Neural cell (in vitro differentiated cells): Measurements from ENCODE around the gene OCSTAMP. TPM values are rescaled to one million over a fixed set of nuclear protein-coding genes. Genes with fewer than 3 reads are reported as not detected.

ENCODE experiments used
- H2AFZ ChIP-seq: fragments of 200-600, 300-800 bp; sonication (generic), shearing (Covaris generic); 2 replicates; pipeline ENCODE4 v1.6.0; 2014; ENCODE audit warnings: low read depth, mild to moderate bottlenecking, antibody characterized with exemption, low read length, moderate library complexity
- H3F3A ChIP-seq: fragments of 200-600 bp; shearing (Covaris generic); 2 replicates; pipeline ENCODE4 v1.6.1; 2016; ENCODE audit warnings: mild to moderate bottlenecking, moderate library complexity, mixed read lengths, antibody characterized with exemption, low read length; ENCODE audit not compliant: insufficient read depth, poor library complexity, severe bottlenecking
- H3K27ac ChIP-seq: fragments of 200-600, 300-800 bp; sonication (generic), shearing (Covaris generic); 2 replicates; pipeline ENCODE4 v1.5.1; 2014; ENCODE audit warnings: mild to moderate bottlenecking, low read length, moderate library complexity
- H3K27me3 ChIP-seq: fragments of 300-800, 200-600 bp; sonication (generic), shearing (Covaris generic); 2 replicates; pipeline ENCODE4 v1.6.0; 2014; ENCODE audit warnings: mild to moderate bottlenecking, low read depth, low read length, moderate library complexity; ENCODE audit not compliant: insufficient read depth
- H3K36me3 ChIP-seq: fragments of 300-800, 200-600 bp; sonication (generic), shearing (Covaris generic); 2 replicates; pipeline ENCODE4 v1.5.1; 2014; ENCODE audit warnings: mild to moderate bottlenecking, antibody characterized with exemption, low read length, moderate library complexity; ENCODE audit not compliant: insufficient read depth
- H3K4me2 ChIP-seq: fragments of 300-800, 200-600 bp; sonication (generic), shearing (Covaris generic); 2 replicates; pipeline ENCODE4 v1.6.0; 2014; ENCODE audit warnings: mild to moderate bottlenecking, low read length
- H3K4me3 ChIP-seq: fragments of 300-800, 200-600 bp; sonication (generic), shearing (Covaris generic); 2 replicates; pipeline ENCODE4 v1.5.1; 2014; ENCODE audit warnings: mild to moderate bottlenecking, low read length, moderate library complexity
- H3K79me2 ChIP-seq: fragments of 200-600 bp; shearing (Covaris generic); replicated peaks from 2 replicates; pipeline ENCODE4 v1.6.0; 2014; ENCODE audit warnings: mild to moderate bottlenecking, low read length, moderate library complexity; ENCODE audit not compliant: insufficient read depth
- H3K9ac ChIP-seq: fragments of 300-800, 200-600 bp; sonication (generic), shearing (Covaris generic); 2 replicates; pipeline ENCODE4 v1.6.1; 2016; ENCODE audit warnings: mild to moderate bottlenecking, low read length, mixed read lengths
- H3K9me2 ChIP-seq: fragments of 200-600 bp; shearing (Covaris generic); 2 replicates; pipeline ENCODE4 v1.6.1; 2016; ENCODE audit warnings: mild to moderate bottlenecking, low read length, mixed read lengths; ENCODE audit not compliant: insufficient read depth
- H3K9me3 ChIP-seq: fragments of 200-600, 300-800 bp; sonication (generic), shearing (Covaris generic); 2 replicates; pipeline ENCODE4 v1.6.1; 2016; ENCODE audit warnings: mild to moderate bottlenecking, mixed run types, low read length, moderate library complexity, mixed read lengths
- H4K20me1 ChIP-seq: fragments of 200-600 bp; shearing (Covaris generic); 2 replicates; pipeline ENCODE4 v1.6.1; 2016; ENCODE audit warnings: mild to moderate bottlenecking, mixed run types; ENCODE audit not compliant: insufficient read depth
- CTCF ChIP-seq: fragments of 450-650 bp; IDR thresholded peaks from 2 replicates; pipeline ENCODE4 v1.5.1; 2014; ENCODE audit warnings: antibody characterized with exemption, mild to moderate bottlenecking, moderate library complexity; ENCODE audit not compliant: poor library complexity, severe bottlenecking
- EP300 ChIP-seq: fragments of 450-650 bp; conservative IDR thresholded peaks from 2 replicates; pipeline ENCODE4 v1.6.1; 2014; ENCODE audit warnings: antibody characterized with exemption, mild to moderate bottlenecking, moderate library complexity; ENCODE audit not compliant: poor library complexity, severe bottlenecking
- EZH2 ChIP-seq: fragments of 200-600, 300-800 bp; shearing (Covaris generic), sonication (generic); IDR thresholded peaks from 2 replicates; pipeline ENCODE4 v1.6.1; 2014; ENCODE audit warnings: antibody characterized with exemption, low read length, borderline replicate concordance, mild to moderate bottlenecking; ENCODE audit not compliant: insufficient read depth, poor library complexity, severe bottlenecking
- MXI1 ChIP-seq: fragments of 450-650 bp; conservative IDR thresholded peaks from 2 replicates; pipeline ENCODE4 v1.6.1; 2014; ENCODE audit warnings: antibody characterized with exemption, mild to moderate bottlenecking; ENCODE audit not compliant: poor library complexity, severe bottlenecking
- POLR2AphosphoS5 ChIP-seq: IDR thresholded peaks from 2 replicates; pipeline ENCODE4 v1.6.1; 2012
- RAD21 ChIP-seq: fragments of 450-650 bp; conservative IDR thresholded peaks from 2 replicates; pipeline ENCODE4 v1.6.1; 2014; ENCODE audit warnings: antibody characterized with exemption, mild to moderate bottlenecking, moderate library complexity
- REST ChIP-seq: IDR thresholded peaks from 2 replicates; pipeline ENCODE4 v1.6.1; 2012; ENCODE audit warnings: borderline replicate concordance
- SMC3 ChIP-seq: fragments of 450-650 bp; conservative IDR thresholded peaks from 2 replicates; pipeline ENCODE4 v1.6.1; 2014; ENCODE audit warnings: antibody characterized with exemption, mild to moderate bottlenecking, moderate library complexity; ENCODE audit not compliant: poor library complexity
- TAF1 ChIP-seq: IDR thresholded peaks from 2 replicates; pipeline ENCODE4 v1.6.1; 2012; ENCODE audit warnings: low read depth
- polyA plus RNA-seq: library from polyadenylated mRNA; depleted of rRNA; stranded (reverse); fragments of >200 nt; gene quantifications from 2 replicates; pipeline ENCODE4 v1.2.3, GENCODE V29; 2014

Gene OCSTAMP
- polyA plus RNA-seq, 1 donor from 2014 or later: not detected

- Histone ChIP-seq H2AFZ (no peak overlapping the region), H3K9ac (no peak overlapping the region), H3K9me3 (no peaks in the 10 kb centered on the region), H3K4me2 (no peak overlapping the region), H4K20me1 (no peaks in the 10 kb centered on the region), H3K27ac (no peak overlapping the region), H3K79me2 (no peaks in the 10 kb centered on the region), H3F3A (no peaks in the 10 kb centered on the region), H3K27me3 (no peaks in the 10 kb centered on the region), H3K4me3 (peak overlapping the region; percentile 13), H3K36me3 (no peaks in the 10 kb centered on the region), H3K9me2 (no peaks in the 10 kb centered on the region)
- TF ChIP-seq POLR2AphosphoS5: no peak
Measured at GRCh38 chr20:46562009-46562372, 11.5 kb upstream of the OCSTAMP start.

- Histone ChIP-seq H2AFZ (no peak overlapping the region), H3K27me3 (no peaks in the 10 kb centered on the region), H3F3A (no peaks in the 10 kb centered on the region), H3K36me3 (no peaks in the 10 kb centered on the region), H3K9me3 (no peaks in the 10 kb centered on the region), H4K20me1 (no peaks in the 10 kb centered on the region), H3K79me2 (no peaks in the 10 kb centered on the region), H3K4me3 (no peak overlapping the region), H3K27ac (no peak overlapping the region), H3K9me2 (no peaks in the 10 kb centered on the region), H3K4me2 (no peak overlapping the region), H3K9ac (no peak overlapping the region)
- no peak for TF ChIP-seq MXI1
- no peak for TF ChIP-seq CTCF
- no peak for TF ChIP-seq TAF1
- TF ChIP-seq REST: no peak
Measured at GRCh38 chr20:46559685-46560440, 9.4 kb upstream of the OCSTAMP start.

GRCh38 chr20:46559001-46559400, 8.5 kb upstream of the OCSTAMP start:
- Histone ChIP-seq H3K36me3 (no peaks in the 10 kb centered on the region), H2AFZ (no peak overlapping the region), H3K27ac (no peak overlapping the region)

More at GRCh38 chr20:46559001-46559400, 8.5 kb upstream of the OCSTAMP start:
- H3K27me3 ChIP-seq: no peaks in the 10 kb centered on the region
- no peak overlapping the region for H3K4me2 ChIP-seq
- TF ChIP-seq TAF1 (no peak), EP300 (no peak), CTCF (no peak), REST (no peak), SMC3 (no peak), POLR2AphosphoS5 (no peak), MXI1 (no peak), RAD21 (no peak), EZH2 (no peak)
- no peaks in the 10 kb centered on the region for H4K20me1 ChIP-seq
- no peaks in the 10 kb centered on the region for H3K9me2 ChIP-seq
- H3K9me3 ChIP-seq: no peaks in the 10 kb centered on the region
- H3F3A ChIP-seq: no peaks in the 10 kb centered on the region
- H3K4me3 ChIP-seq: no peak overlapping the region
- H3K9ac ChIP-seq: no peak overlapping the region
- no peaks in the 10 kb centered on the region for H3K79me2 ChIP-seq
